ENCODE measurements around the gene ELMOD1. TPM values are rescaled to one million over a fixed set of nuclear protein-coding genes. Genes with fewer than 3 reads are reported as not detected.

Gene ELMOD1
- total and polyA plus RNA-seq, 2 donors (not counting 1 experiment from before 2014, with no cell fraction given) = not detected

DNA sequence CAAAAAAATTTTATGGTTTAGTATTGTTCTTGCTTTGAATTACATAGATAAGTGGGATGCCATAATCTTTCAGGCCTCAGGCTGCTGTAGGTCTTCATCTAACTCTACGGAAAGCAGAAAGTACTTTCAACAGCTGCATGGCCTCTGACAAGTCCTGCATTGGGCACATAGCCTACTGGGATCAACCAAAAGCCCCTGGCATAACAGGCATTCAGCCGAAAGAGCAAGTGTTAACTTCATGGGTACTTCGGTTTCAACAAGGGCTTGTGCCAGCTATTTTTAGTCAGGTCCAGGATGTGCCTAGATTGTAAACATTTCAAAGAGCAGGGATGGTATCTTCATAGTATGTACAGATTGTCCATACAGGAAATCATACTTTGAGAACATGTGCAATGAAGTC, 117.8 kb downstream of the ELMOD1 start:
- Histone ChIP-seq H3K4me2 (replicated peaks; ENCODE audit: low read depth, low read length, poor library complexity, severe bottlenecking) (no peak overlapping the region), H3K27me3 (replicated peaks in 1 of 4; ENCODE audit: control extremely low read depth in 1 of 4, control insufficient read depth in 3 of 4, insufficient read depth in 4 of 4, low read length in 3 of 4) (peaks cover 0 to 6% (median 0%) of the 10 kb centered on the region in 4 experiments), H4K20me1 (ENCODE audit: control insufficient read depth, insufficient read depth, low read length, poor library complexity, severe bottlenecking) (no peaks in the 10 kb centered on the region), H3K9ac (ENCODE audit: low read length) (no peak overlapping the region), H3K4me1 (ENCODE audit: control insufficient read depth in 2 of 2, insufficient read depth in 2 of 2, low read length in 2 of 2) (no peaks in the 10 kb centered on the region), H3K4me3 (ENCODE audit: control extremely low read depth in 1 of 5, extremely low read depth in 1 of 5, insufficient read depth in 1 of 5, low read depth in 2 of 5, low read length in 4 of 5) (no peak overlapping the region), H3K36me3 (replicated peaks in 1 of 2; ENCODE audit: control extremely low read depth in 1 of 2, control insufficient read depth in 1 of 2, extremely low read depth in 1 of 2, insufficient read depth in 2 of 2, low read length in 1 of 2) (no peaks in the 10 kb centered on the region), H3K27ac (ENCODE audit: low read length in 2 of 2) (no peak overlapping the region), H3K79me2 (ENCODE audit: control insufficient read depth, insufficient read depth, low read length) (no peaks in the 10 kb centered on the region), H2AFZ (ENCODE audit: insufficient read depth, low read depth, low read length, poor library complexity, severe bottlenecking) (no peak overlapping the region), H3K9me3 (ENCODE audit: control extremely low read depth in 1 of 3, control insufficient read depth in 2 of 3, insufficient read depth in 1 of 3, low read length in 2 of 3) (no peaks in the 10 kb centered on the region)
- no peak overlapping the region for H3K4me3 Mint-ChIP-seq
- intact Hi-C loops (cut with micrococcal nuclease) = no loop called here
- H3K27ac Mint-ChIP-seq = no peak overlapping the region
- 94% methylated on average over 3 of the region's 3 CpGs for WGBS (ENCODE audit: insufficient coverage)
- ATAC-seq (ENCODE audit: low read depth) (no peak), DNase-seq (no peak)
- H3K27me3 Mint-ChIP-seq = peaks cover 38% of the 10 kb centered on the region
- H3K9me3 Mint-ChIP-seq (ENCODE audit: insufficient read depth) = no peaks in the 10 kb centered on the region
- ChIA-PET CTCF (no interaction called here), POLR2A (no interaction called here)
- H3K4me1 Mint-ChIP-seq = no peaks in the 10 kb centered on the region
- TF ChIP-seq, protein P1, sequence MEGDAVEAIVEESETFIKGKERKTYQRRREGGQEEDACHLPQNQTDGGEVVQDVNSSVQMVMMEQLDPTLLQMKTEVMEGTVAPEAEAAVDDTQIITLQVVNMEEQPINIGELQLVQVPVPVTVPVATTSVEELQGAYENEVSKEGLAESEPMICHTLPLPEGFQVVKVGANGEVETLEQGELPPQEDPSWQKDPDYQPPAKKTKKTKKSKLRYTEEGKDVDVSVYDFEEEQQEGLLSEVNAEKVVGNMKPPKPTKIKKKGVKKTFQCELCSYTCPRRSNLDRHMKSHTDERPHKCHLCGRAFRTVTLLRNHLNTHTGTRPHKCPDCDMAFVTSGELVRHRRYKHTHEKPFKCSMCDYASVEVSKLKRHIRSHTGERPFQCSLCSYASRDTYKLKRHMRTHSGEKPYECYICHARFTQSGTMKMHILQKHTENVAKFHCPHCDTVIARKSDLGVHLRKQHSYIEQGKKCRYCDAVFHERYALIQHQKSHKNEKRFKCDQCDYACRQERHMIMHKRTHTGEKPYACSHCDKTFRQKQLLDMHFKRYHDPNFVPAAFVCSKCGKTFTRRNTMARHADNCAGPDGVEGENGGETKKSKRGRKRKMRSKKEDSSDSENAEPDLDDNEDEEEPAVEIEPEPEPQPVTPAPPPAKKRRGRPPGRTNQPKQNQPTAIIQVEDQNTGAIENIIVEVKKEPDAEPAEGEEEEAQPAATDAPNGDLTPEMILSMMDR (IDR thresholded peaks at IDR 0.05) = no peak
- no peak for TF ChIP-seq EZH2 (IDR thresholded peaks at IDR 0.05; ENCODE audit: borderline replicate concordance, insufficient read depth, low read depth, low read length, poor library complexity, severe bottlenecking)

DNA sequence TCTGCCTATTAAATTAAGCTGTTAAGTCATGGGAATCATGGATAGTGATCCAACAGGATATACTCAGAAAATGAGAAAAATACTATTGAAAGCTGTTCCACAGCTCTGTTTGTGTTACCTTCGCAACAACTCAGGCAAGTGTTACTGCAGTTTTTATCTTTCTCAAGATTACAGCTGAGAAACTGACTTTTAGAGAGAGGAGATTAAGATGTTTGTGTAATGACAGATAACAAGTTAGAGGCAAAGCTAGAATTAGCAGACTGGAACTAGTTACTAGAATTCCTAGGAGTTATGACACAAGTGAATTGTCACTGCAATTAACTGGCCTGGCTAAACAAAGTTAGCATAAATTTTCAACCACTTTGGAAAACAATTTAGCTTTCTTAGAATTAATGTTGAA, 119.4 kb downstream of the ELMOD1 start:
- no peaks in the 10 kb centered on the region for H3K36me3 ChIP-seq (replicated peaks in 1 of 2; ENCODE audit: control extremely low read depth in 1 of 2, control insufficient read depth in 1 of 2, extremely low read depth in 1 of 2, insufficient read depth in 2 of 2, low read length in 1 of 2)
- ChIA-PET CTCF (no interaction called here), POLR2A (no interaction called here)
- no peak overlapping the region for H3K4me3 ChIP-seq (ENCODE audit: control extremely low read depth in 1 of 5, extremely low read depth in 1 of 5, insufficient read depth in 1 of 5, low read depth in 2 of 5, low read length in 4 of 5)
- H2AFZ ChIP-seq (ENCODE audit: insufficient read depth, low read depth, low read length, poor library complexity, severe bottlenecking) = no peak overlapping the region
- Mint-ChIP-seq H3K27me3 (peaks cover 39% of the 10 kb centered on the region), H3K4me3 (no peak overlapping the region), H3K9me3 (ENCODE audit: insufficient read depth) (no peaks in the 10 kb centered on the region), H3K4me1 (no peaks in the 10 kb centered on the region), H3K27ac (no peak overlapping the region)
- H3K9me3 ChIP-seq (ENCODE audit: control extremely low read depth in 1 of 3, control insufficient read depth in 2 of 3, insufficient read depth in 1 of 3, low read length in 2 of 3) = no peaks in the 10 kb centered on the region
- 100% methylated on average over 1 of the region's 1 CpG for WGBS (ENCODE audit: insufficient coverage)
- H4K20me1 ChIP-seq (ENCODE audit: control insufficient read depth, insufficient read depth, low read length, poor library complexity, severe bottlenecking) = no peaks in the 10 kb centered on the region
- intact Hi-C loops (cut with micrococcal nuclease) = no loop called here
- no peak overlapping the region for H3K27ac ChIP-seq (ENCODE audit: low read length in 2 of 2)
- ATAC-seq (ENCODE audit: low read depth) (no peak), DNase-seq (no peak)
- peaks cover 0 to 6% (median 2%) of the 10 kb centered on the region in 4 experiments for H3K27me3 ChIP-seq (replicated peaks in 1 of 4; ENCODE audit: control extremely low read depth in 1 of 4, control insufficient read depth in 3 of 4, insufficient read depth in 4 of 4, low read length in 3 of 4)
- H3K9ac ChIP-seq (ENCODE audit: low read length) = no peak overlapping the region
- TF ChIP-seq, protein P1 (IDR thresholded peaks at IDR 0.05) = no peak
- TF ChIP-seq EZH2 (IDR thresholded peaks at IDR 0.05; ENCODE audit: borderline replicate concordance, insufficient read depth, low read depth, low read length, poor library complexity, severe bottlenecking) = no peak
- H3K4me2 ChIP-seq (replicated peaks; ENCODE audit: low read depth, low read length, poor library complexity, severe bottlenecking) = no peak overlapping the region
- no peaks in the 10 kb centered on the region for H3K4me1 ChIP-seq (ENCODE audit: control insufficient read depth in 2 of 2, insufficient read depth in 2 of 2, low read length in 2 of 2)
- H3K79me2 ChIP-seq (ENCODE audit: control insufficient read depth, insufficient read depth, low read length) = no peaks in the 10 kb centered on the region
